Karpas-422 (cell line): ENCODE data around the gene ZNF546. TPM values are rescaled to one million over a fixed set of nuclear protein-coding genes. Genes with fewer than 3 reads are reported as not detected.

Experiments
- DNase-seq: peaks from one replicate; pipeline ENCODE4 v3.0.0-alpha.2; 2015
- H2AFZ ChIP-seq: fragments of 200-600 bp; sonication (generic); 2 replicates; pipeline ENCODE4 v1.6.1; 2014; ENCODE audit warnings: antibody characterized with exemption, low read length, mixed read lengths
- H3K27ac ChIP-seq: fragments of 200-600 bp; sonication (generic); 2 replicates; pipeline ENCODE4 v1.5.1; 2014; ENCODE audit warnings: mild to moderate bottlenecking, low read length, moderate library complexity
- H3K27me3 ChIP-seq: fragments of 200-600 bp; sonication (generic); 2 replicates; pipeline ENCODE4 v1.6.1; 2014; ENCODE audit warnings: low read length, mixed read lengths
- H3K36me3 ChIP-seq: fragments of 200-600 bp; sonication (generic); 2 replicates; pipeline ENCODE4 v1.6.1; 2014; ENCODE audit warnings: low read length, mixed read lengths; ENCODE audit not compliant: insufficient read depth
- H3K4me1 ChIP-seq: fragments of 200-600 bp; sonication (generic); 2 replicates; pipeline ENCODE4 v1.6.1; 2014; ENCODE audit warnings: mild to moderate bottlenecking, low read length, mixed read lengths
- H3K4me2 ChIP-seq: fragments of 200-600 bp; sonication (generic); 2 replicates; pipeline ENCODE4 v1.6.1; 2014; ENCODE audit warnings: low read length, low read depth, mild to moderate bottlenecking; ENCODE audit not compliant: poor library complexity, severe bottlenecking
- H3K4me3 ChIP-seq: fragments of 200-600 bp; sonication (generic); 2 replicates; pipeline ENCODE4 v1.5.1; 2014; ENCODE audit warnings: mild to moderate bottlenecking, antibody characterized with exemption, low read length, mixed read lengths
- H3K79me2 ChIP-seq: fragments of 200-600 bp; sonication (generic); 2 replicates; pipeline ENCODE4 v1.6.1; 2014; ENCODE audit warnings: mild to moderate bottlenecking, low read length, mixed read lengths
- H3K9ac ChIP-seq: fragments of 200-600 bp; sonication (generic); 2 replicates; pipeline ENCODE4 v1.6.0; 2014; ENCODE audit warnings: low read length
- H3K9me2 ChIP-seq: fragments of 200-600 bp; sonication (generic), shearing (Covaris generic); replicated peaks from 2 replicates; pipeline ENCODE4 v1.6.0; 2014; ENCODE audit warnings: mild to moderate bottlenecking, low read length, moderate library complexity; ENCODE audit not compliant: insufficient read depth
- H3K9me3 ChIP-seq: fragments of 300-700, 200-600 bp; sonication (generic); 2 replicates; pipeline ENCODE4 v1.6.1; 2014; ENCODE audit warnings: low read length, mixed read lengths
- H4K20me1 ChIP-seq: fragments of 200-600 bp; sonication (generic); 2 replicates; pipeline ENCODE4 v1.6.1; 2014; ENCODE audit warnings: mild to moderate bottlenecking, antibody characterized with exemption, low read length, low read depth; ENCODE audit not compliant: insufficient read depth
- total RNA-seq: library from RNA; depleted of rRNA; stranded (reverse); fragments of >200 nt; shearing (Covaris generic); gene quantifications from 2 replicates; pipeline ENCODE4 v1.2.3, GENCODE V29; 2014; ENCODE audit warnings: low replicate concordance

ZNF546 gene
- total RNA-seq, 1 experiment from 2014 or later = 10.4 TPM

DNA sequence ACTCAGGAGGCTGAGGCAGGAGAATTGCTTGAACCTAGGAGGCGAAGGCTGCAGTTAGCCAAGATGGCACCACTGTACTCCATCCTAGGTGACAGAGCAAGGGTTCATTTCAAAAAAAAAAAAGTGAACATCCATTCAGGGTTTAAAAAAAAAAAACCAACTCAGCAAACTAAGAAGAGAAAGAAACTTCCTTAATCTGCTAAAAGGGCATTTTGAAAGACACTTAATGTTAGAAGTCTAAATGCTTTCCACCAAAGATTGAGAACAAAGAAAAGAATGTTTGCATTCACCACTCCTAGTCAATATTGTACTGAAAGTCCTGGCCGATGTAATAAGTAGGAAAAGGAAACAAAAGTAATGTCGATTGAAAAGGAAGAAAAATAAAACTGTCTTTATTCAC lies 33.0 kb upstream of the ZNF546 start:
- Histone ChIP-seq H3K27me3 (no peaks in the 10 kb centered on the region), H3K9me3 (no peaks in the 10 kb centered on the region), H3K9me2 (no peaks in the 10 kb centered on the region), H3K9ac (no peak overlapping the region), H3K4me1 (peaks cover 7% of the 10 kb centered on the region), H3K4me2 (no peak overlapping the region), H3K27ac (no peak overlapping the region), H2AFZ (no peak overlapping the region), H3K36me3 (no peaks in the 10 kb centered on the region), H3K79me2 (no peaks in the 10 kb centered on the region), H3K4me3 (no peak overlapping the region), H4K20me1 (no peaks in the 10 kb centered on the region)
- DNase-seq = no peak

DNA sequence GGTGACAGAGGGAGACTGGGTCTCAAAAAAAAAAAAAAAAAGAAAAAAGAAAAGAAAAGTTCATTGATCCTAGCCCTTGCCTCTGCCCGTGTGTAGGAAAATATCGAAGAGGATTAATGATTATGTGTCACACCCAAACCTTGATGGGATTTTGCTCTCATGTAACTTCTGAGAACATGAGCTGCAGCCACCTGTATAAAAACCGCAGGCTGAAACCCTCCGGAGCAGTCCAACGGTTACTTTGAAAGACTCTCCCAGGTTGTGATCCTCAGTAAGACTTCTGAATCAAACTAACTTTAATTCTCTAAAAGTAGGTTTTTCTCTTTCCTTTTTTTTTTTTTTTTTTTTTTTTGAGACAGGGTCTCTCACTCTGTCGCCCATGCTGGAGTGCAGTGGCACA lies 30.2 kb upstream of the ZNF546 start:
- H2AFZ ChIP-seq = no peak overlapping the region
- no peak overlapping the region for H3K27ac ChIP-seq

DNA sequence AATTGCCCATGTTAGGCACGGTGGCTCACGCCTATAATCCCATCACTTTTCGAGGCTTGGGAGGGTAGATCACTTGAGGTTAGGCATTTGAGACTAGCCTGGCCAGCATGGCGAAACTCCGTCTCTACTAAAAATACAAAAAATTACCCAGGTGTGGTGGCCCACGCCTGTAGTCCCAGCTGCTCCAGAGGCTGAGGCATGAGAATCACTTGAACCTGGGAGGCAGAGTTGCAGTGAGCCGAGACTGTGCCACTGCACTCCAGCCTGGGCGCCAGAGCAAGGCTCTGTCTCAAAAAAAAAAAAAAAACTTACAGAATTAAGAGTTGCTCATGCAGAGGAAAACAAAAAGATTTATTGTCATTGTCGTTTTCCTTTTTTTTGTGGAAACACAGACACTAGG lies 29.3 kb upstream of the ZNF546 start:
- no peaks in the 10 kb centered on the region for H4K20me1 ChIP-seq
- no peak overlapping the region for H3K27ac ChIP-seq
- H3K9ac ChIP-seq = no peak overlapping the region
- no peak overlapping the region for H2AFZ ChIP-seq
- no peak overlapping the region for H3K4me2 ChIP-seq
- no peaks in the 10 kb centered on the region for H3K27me3 ChIP-seq
- no peaks in the 10 kb centered on the region for H3K9me2 ChIP-seq
- DNase-seq = no peak
- H3K4me3 ChIP-seq = no peak overlapping the region
- H3K4me1 ChIP-seq = peaks cover 19% of the 10 kb centered on the region
- no peaks in the 10 kb centered on the region for H3K9me3 ChIP-seq
- H3K36me3 ChIP-seq = peaks cover 3% of the 10 kb centered on the region; the same call in 1 of the 2 replicates
- peaks cover 24% of the 10 kb centered on the region for H3K79me2 ChIP-seq

More for the DNA sequence above, 30.2 kb upstream of the ZNF546 start:
- H3K79me2 ChIP-seq = peaks cover 15% of the 10 kb centered on the region
- no peaks in the 10 kb centered on the region for H3K36me3 ChIP-seq
- no peaks in the 10 kb centered on the region for H4K20me1 ChIP-seq
- H3K9me3 ChIP-seq = no peaks in the 10 kb centered on the region
- no peak for DNase-seq
- peaks cover 12% of the 10 kb centered on the region for H3K4me1 ChIP-seq
- H3K4me2 ChIP-seq = no peak overlapping the region
- H3K9ac ChIP-seq = no peak overlapping the region
- no peaks in the 10 kb centered on the region for H3K27me3 ChIP-seq
- no peak overlapping the region for H3K4me3 ChIP-seq
- no peaks in the 10 kb centered on the region for H3K9me2 ChIP-seq

DNA sequence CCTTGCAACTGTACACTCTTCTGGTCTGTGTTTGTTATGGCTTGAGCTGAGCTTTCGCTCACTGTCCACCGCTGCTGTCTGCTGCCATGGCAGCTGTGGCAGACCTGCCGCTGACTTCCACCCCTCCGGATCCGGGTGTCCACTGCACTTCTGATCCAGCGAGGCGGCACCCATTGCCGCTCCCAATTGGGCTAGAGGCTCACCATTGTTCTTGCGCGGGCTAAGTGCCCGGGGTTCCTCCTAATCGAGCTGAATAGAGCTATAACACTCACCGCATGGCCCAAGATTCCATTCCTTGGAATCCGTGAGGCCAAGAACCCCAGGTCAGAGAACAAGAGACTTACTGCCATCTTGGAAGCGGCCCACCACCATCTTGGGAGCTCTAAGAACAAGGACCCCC lies 28.1 kb upstream of the ZNF546 start:
- Histone ChIP-seq H4K20me1 (no peaks in the 10 kb centered on the region), H3K4me2 (no peak overlapping the region), H3K36me3 (peaks cover 7% of the 10 kb centered on the region), H2AFZ (no peak overlapping the region), H3K27ac (no peak overlapping the region), H3K27me3 (no peaks in the 10 kb centered on the region), H3K9me2 (no peaks in the 10 kb centered on the region), H3K4me3 (no peak overlapping the region), H3K9ac (no peak overlapping the region), H3K4me1 (peaks cover 19% of the 10 kb centered on the region), H3K79me2 (peaks cover 33% of the 10 kb centered on the region), H3K9me3 (no peaks in the 10 kb centered on the region)
- no peak for DNase-seq

DNA sequence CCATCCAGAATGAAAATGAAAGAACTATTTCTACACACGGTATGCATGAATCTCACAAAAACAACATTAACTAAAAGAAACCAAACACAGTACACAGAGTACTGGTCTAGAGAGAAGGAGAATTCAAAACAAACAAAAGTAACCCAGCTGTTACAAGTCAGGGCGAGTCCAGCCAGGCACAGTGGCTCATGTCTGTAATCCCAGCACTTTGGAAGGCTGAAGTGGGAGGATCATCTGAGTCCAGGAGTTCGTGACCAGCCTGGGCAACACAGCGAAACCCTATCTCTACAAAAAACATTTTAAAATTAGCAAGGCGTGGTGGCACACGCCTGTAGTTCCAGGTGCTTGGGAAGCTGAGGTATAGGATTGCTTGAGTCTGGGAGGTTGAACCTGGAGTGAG lies 27.6 kb upstream of the ZNF546 start:
- no peaks in the 10 kb centered on the region for H3K9me2 ChIP-seq
- no peak overlapping the region for H3K27ac ChIP-seq
- peaks cover 11% of the 10 kb centered on the region for H3K36me3 ChIP-seq
- no peak for DNase-seq
- H3K4me1 ChIP-seq = peaks cover 19% of the 10 kb centered on the region
- no peak overlapping the region for H2AFZ ChIP-seq
- peak overlapping the region; percentile 92 for H3K9ac ChIP-seq
- no peaks in the 10 kb centered on the region for H3K27me3 ChIP-seq
- no peaks in the 10 kb centered on the region for H3K9me3 ChIP-seq
- H3K4me3 ChIP-seq = peak overlapping the region; percentile 81; the same call in 1 of the 2 replicates
- peak overlapping the region; percentile 79 for H3K4me2 ChIP-seq
- H3K79me2 ChIP-seq = peaks cover 35% of the 10 kb centered on the region
- H4K20me1 ChIP-seq = no peaks in the 10 kb centered on the region

DNA sequence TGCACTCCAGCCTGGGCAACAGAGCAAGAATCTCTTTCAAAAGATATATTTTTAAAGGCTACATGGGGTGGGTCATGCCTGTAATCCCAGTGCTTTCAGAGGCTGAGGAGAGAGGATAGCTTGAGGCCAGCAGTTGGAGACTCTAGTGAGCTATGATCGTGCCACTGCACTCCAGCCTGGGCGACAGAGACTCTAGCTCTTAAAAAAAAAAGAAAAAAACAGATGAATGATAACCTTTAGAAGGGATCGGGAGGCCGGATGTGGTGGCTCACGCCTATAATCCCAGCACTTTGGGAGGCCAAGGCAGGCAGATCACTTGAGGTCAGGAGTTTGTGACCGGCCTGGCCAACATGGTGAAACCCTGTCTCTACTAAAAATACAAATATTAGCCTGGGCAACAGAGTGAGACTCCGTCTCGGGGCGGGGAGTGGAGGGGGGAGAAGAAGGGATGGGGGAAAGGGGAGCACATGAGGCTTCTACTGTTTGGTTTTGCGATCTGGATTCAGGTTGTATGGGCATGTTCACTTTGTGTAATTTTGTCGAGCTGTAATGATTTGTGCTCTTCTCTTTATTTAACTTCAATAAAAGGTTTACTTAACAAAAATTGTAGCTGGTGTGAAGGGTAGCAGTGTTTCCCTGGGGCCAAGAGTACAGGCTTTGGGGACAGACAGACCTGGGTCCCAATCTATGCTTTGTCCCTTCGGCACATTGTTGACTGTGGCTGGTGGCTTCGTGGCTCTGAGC lies 27.0 kb upstream of the ZNF546 start:
- peak overlapping the region; percentile 79 for H3K4me2 ChIP-seq
- no peaks in the 10 kb centered on the region for H3K9me3 ChIP-seq
- no peaks in the 10 kb centered on the region for H4K20me1 ChIP-seq
- peaks cover 19% of the 10 kb centered on the region for H3K4me1 ChIP-seq
- H3K9ac ChIP-seq = peak overlapping the region; percentile 92
- H2AFZ ChIP-seq = peak overlapping the region; percentile 95
- H3K27ac ChIP-seq = peak overlapping the region; percentile 43; the same call in 1 of the 2 replicates
- H3K4me3 ChIP-seq = peak overlapping the region; percentile 81
- peaks cover 35% of the 10 kb centered on the region for H3K79me2 ChIP-seq
- H3K27me3 ChIP-seq = no peaks in the 10 kb centered on the region
- peaks cover 15% of the 10 kb centered on the region for H3K36me3 ChIP-seq
- H3K9me2 ChIP-seq = no peaks in the 10 kb centered on the region
- no peak for DNase-seq

DNA sequence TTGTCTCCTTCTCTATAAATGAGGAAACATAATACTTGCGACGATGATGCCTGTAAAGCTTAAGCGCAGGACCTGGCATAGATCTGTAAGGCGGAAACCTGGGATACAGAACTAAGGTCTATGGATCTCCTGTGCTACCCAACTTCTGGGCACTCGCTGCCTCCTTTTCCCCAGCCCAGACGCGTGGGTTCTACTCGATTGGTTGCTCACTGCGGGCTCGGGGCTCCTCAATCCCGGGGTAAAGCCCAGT lies 26.5 kb upstream of the ZNF546 start:
- Histone ChIP-seq H3K36me3 (peaks cover 17% of the 10 kb centered on the region), H3K4me3 (peak overlapping the region; percentile 81), H3K9me3 (no peaks in the 10 kb centered on the region), H3K9me2 (no peaks in the 10 kb centered on the region), H3K79me2 (peaks cover 35% of the 10 kb centered on the region), H4K20me1 (no peaks in the 10 kb centered on the region), H2AFZ (peak overlapping the region; percentile 95), H3K27me3 (no peaks in the 10 kb centered on the region), H3K4me2 (peak overlapping the region; percentile 79), H3K27ac (peak overlapping the region; percentile 43; the same call in 1 of the 2 replicates), H3K9ac (peak overlapping the region; percentile 92), H3K4me1 (peaks cover 19% of the 10 kb centered on the region)
- no peak for DNase-seq

DNA sequence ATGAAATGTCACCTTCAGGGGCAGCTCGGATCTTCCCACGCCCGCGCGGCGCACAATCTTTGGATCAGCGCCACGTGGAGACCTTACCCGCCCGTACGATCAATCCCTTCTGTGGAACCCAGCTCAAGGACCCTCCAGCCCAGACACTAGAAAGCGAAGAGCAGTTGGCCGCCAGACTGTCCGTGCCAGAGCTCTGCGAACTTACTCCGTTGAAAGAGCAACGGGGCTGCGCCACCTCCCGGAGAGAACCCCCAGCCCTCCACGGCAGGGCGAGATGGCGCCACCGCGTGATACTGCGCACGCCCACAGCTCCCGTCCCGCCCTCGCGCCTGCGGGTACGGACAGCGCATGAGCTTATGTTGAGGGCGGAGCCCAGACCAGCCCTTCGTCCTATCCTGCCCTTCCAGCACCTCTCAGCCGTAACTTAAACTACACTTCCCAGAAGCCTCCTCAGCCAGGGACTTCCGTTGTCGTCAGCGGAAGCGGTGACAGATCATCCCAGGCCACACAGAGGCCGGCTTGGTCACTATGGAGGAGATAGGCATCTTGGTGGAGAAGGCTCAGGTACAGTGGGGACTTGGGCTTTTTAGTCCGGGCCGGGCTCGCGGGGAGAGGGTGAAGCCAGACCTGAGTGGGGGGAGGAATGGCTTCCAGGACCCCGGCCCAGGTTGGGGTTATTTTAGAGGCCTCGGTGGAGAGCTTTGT lies 26.0 kb upstream of the ZNF546 start, which contains the start of gene PSMC4:
Gene PSMC4, plus strand, starts transcription at position 491 of the 705 bp plus-strand sequence. Its CDS starts 38 bp downstream, at position 529.
- Histone ChIP-seq H3K79me2 (peaks cover 35% of the 10 kb centered on the region), H3K27me3 (no peaks in the 10 kb centered on the region), H3K4me1 (peaks cover 19% of the 10 kb centered on the region)

More for the DNA sequence above, 26.0 kb upstream of the ZNF546 start, which contains the start of gene PSMC4:
- Histone ChIP-seq H3K9ac (peak within 1 kb of the TSS; percentile 92), H3K9me3 (no peaks in the 10 kb centered on the region), H3K36me3 (peaks cover 22% of the 10 kb centered on the region), H3K4me3 (peak within 1 kb of the TSS; percentile 81), H3K27ac (peak within 1 kb of the TSS; percentile 43; the same call in 1 of the 2 replicates), H3K4me2 (peak within 1 kb of the TSS; percentile 79), H3K9me2 (no peaks in the 10 kb centered on the region), H4K20me1 (no peaks in the 10 kb centered on the region), H2AFZ (peak within 1 kb of the TSS; percentile 95)
- peak; percentile 99 for DNase-seq
